HG03060 (cell line): ENCODE measurements around the gene PHACTR3.

Experiments
- ATAC-seq: cut with Tn5 transposase; IDR thresholded peaks from one replicate; pipeline ENCODE4 v1.9.1; 2021; ENCODE audit warnings: low read depth, moderate number of reproducible peaks; ENCODE audit not compliant: unreplicated experiment

Gene PHACTR3

GRCh38 chr20:59771506-59772372, 167.4 kb downstream of the PHACTR3 start:
- no peak for ATAC-seq

- no peak for ATAC-seq
These were observed 168.0 kb downstream of the PHACTR3 start for GRCh38 chr20:59772373-59772705.

- no peak for ATAC-seq
These were observed 168.9 kb downstream of the PHACTR3 start for GRCh38 chr20:59772931-59773913.

GRCh38 chr20:59774204-59774641, 169.9 kb downstream of the PHACTR3 start:
- ATAC-seq, result no peak

- ATAC-seq, result no peak
These were observed 170.8 kb downstream of the PHACTR3 start for GRCh38 chr20:59774921-59775686.

GRCh38 chr20:59775687-59776055, 171.3 kb downstream of the PHACTR3 start:
- no peak for ATAC-seq

- no peak for ATAC-seq
These were observed 171.8 kb downstream of the PHACTR3 start for GRCh38 chr20:59776059-59776603.

GRCh38 chr20:59776626-59777330, 172.4 kb downstream of the PHACTR3 start:
- no peak for ATAC-seq

- ATAC-seq, result no peak
These were observed 173.0 kb downstream of the PHACTR3 start for GRCh38 chr20:59777331-59777725.

GRCh38 chr20:59777814-59778575, 173.7 kb downstream of the PHACTR3 start:
- ATAC-seq, result no peak

- no peak for ATAC-seq
These were observed 174.4 kb downstream of the PHACTR3 start for GRCh38 chr20:59778615-59779200.

- ATAC-seq, result no peak
These were observed 175.5 kb downstream of the PHACTR3 start for GRCh38 chr20:59779656-59780380.

- no peak for ATAC-seq
These were observed 176.3 kb downstream of the PHACTR3 start for GRCh38 chr20:59780494-59781185.

- no peak for ATAC-seq
These were observed 176.9 kb downstream of the PHACTR3 start for GRCh38 chr20:59781226-59781625.

- no peak for ATAC-seq
These were observed 178.8 kb downstream of the PHACTR3 start for GRCh38 chr20:59782986-59783640.

- no peak for ATAC-seq
These were observed 179.3 kb downstream of the PHACTR3 start for GRCh38 chr20:59783641-59784010.

GRCh38 chr20:59784365-59784764, 180.0 kb downstream of the PHACTR3 start:
- no peak for ATAC-seq
